Lung microvascular endothelial cell (primary cell): Measurements from ENCODE around the gene CDK3. TPM values are rescaled to one million over a fixed set of nuclear protein-coding genes. Genes with fewer than 3 reads are reported as not detected.
"Not testable (repeated sequence)": the region's sequence is repeated elsewhere in the genome, so short reads cannot be mapped to it uniquely, and the experiment has no call there.

ENCODE experiments used
- DNase-seq, 2 donors: peaks; one replicate each; pipeline versions ENCODE4 v3.0.0 to v3.0.0-alpha.2; 2010; ENCODE audit warnings: low read depth in 2 of 2
- total RNA-seq: library from RNA; depleted of rRNA; stranded (reverse); fragments of >200 nt; gene quantifications from 2 replicates; pipeline ENCODE4 v1.2.1, GENCODE V29; 2014

CDK3 gene
- total RNA-seq, result 0.22 and 0.79 TPM in 2 replicates

GRCh38 chr17:76000755-76001521 lies at the start of gene CDK3:
Gene CDK3, plus strand, starts transcription at chr17:76000855. Its CDS starts 571 bp downstream, at chr17:76001426.
- DNase-seq, result no peak

- no peak for DNase-seq
Measured at GRCh38 chr17:75950855-75951554, 49.6 kb upstream of the CDK3 start.

GRCh38 chr17:75959051-75959838 lies 41.4 kb upstream of the CDK3 start:
- no peak for DNase-seq

GRCh38 chr17:75959839-75960511 lies 40.7 kb upstream of the CDK3 start:
- DNase-seq, result no peak

- DNase-seq, result no peak
Measured at GRCh38 chr17:75965468-75965867, 35.2 kb upstream of the CDK3 start.

- DNase-seq, result not testable (repeated sequence)
Measured at GRCh38 chr17:75969044-75969443, 31.6 kb upstream of the CDK3 start.

GRCh38 chr17:75970011-75970523 lies 30.6 kb upstream of the CDK3 start:
- peak in 1 of 2 donors; percentile 80 for DNase-seq

GRCh38 chr17:75970626-75971025 lies 30.0 kb upstream of the CDK3 start:
- DNase-seq, result no peak

- DNase-seq, result not testable (repeated sequence)
Measured at GRCh38 chr17:75975187-75975586, 25.5 kb upstream of the CDK3 start.

- no peak for DNase-seq
Measured at GRCh38 chr17:75975757-75976174, 24.9 kb upstream of the CDK3 start.

GRCh38 chr17:75976175-75976848 lies 24.3 kb upstream of the CDK3 start:
- peak in 1 of 2 donors; percentile 24 for DNase-seq

GRCh38 chr17:75978938-75979704 lies 21.5 kb upstream of the CDK3 start, which contains the start of the genes ACOX1 and TEN1:
Gene ACOX1, minus strand, starts transcription at chr17:75979166. Its CDS starts 93 bp downstream, at chr17:75979073.
Gene TEN1, plus strand, starts transcription at chr17:75979240. Its CDS starts 6,953 bp downstream, at chr17:75986193.
- DNase-seq, result peak; percentile 91 to 98

- DNase-seq, result no peak
Measured at GRCh38 chr17:75979705-75980187, 20.9 kb upstream of the CDK3 start.

GRCh38 chr17:75980188-75981018 lies 20.3 kb upstream of the CDK3 start:
- peak in 1 of 2 donors; percentile 15 for DNase-seq

GRCh38 chr17:75981019-75981615 lies 19.5 kb upstream of the CDK3 start:
- no peak for DNase-seq

GRCh38 chr17:75983501-75984181 lies 17.0 kb upstream of the CDK3 start:
- DNase-seq, result no peak

GRCh38 chr17:75985986-75986385 lies 14.7 kb upstream of the CDK3 start:
- no peak for DNase-seq

- DNase-seq, result no peak
Measured at GRCh38 chr17:75987041-75987440, 13.6 kb upstream of the CDK3 start.
